Stomach (tissue), 4 donors: Measurements from ENCODE around the gene RNF213.

Source experiments
- POLR2AphosphoS5 ChIP-seq, 3 donors: sonication (generic); formaldehyde crosslinking; IDR thresholded peaks; one replicate each; pipeline ENCODE4 v1.6.1; 2016; ENCODE audit warnings: antibody characterized with exemption in 3 of 3
- TF ChIP-seq, protein P1 (sequence below), 7 experiments: fragments of 450-650 bp in 4 of 7; fragments of 200-600 bp in 3 of 7; sonication (generic) in 3 of 7; IDR thresholded peaks; one replicate each; pipeline ENCODE4 v1.5.1; 2016 to 2019; ENCODE audit warnings: antibody characterized with exemption in 7 of 7, control low read depth in 2 of 7, mild to moderate bottlenecking in 1 of 7

DNA sequence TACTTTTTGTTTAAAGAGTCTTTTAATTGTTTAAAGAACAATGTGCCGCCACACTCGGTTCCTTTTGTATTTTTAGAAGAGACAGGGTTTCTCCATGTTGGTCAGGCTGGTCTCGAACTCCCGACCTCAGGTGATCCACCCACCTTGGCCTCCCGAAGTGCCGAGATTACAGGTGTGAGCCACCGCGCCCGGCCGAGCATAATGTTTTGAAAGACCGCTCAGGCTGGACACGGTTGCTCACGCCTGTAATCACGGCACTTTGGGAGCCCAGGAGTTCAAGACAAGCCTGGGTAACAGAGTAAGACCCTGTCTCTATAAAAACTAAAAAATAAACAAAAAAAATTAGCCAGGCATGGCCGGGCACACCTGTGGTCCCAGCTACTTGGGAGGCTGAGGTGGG is 59.8 kb downstream of the RNF213 start:
- TF ChIP-seq, protein P1, sequence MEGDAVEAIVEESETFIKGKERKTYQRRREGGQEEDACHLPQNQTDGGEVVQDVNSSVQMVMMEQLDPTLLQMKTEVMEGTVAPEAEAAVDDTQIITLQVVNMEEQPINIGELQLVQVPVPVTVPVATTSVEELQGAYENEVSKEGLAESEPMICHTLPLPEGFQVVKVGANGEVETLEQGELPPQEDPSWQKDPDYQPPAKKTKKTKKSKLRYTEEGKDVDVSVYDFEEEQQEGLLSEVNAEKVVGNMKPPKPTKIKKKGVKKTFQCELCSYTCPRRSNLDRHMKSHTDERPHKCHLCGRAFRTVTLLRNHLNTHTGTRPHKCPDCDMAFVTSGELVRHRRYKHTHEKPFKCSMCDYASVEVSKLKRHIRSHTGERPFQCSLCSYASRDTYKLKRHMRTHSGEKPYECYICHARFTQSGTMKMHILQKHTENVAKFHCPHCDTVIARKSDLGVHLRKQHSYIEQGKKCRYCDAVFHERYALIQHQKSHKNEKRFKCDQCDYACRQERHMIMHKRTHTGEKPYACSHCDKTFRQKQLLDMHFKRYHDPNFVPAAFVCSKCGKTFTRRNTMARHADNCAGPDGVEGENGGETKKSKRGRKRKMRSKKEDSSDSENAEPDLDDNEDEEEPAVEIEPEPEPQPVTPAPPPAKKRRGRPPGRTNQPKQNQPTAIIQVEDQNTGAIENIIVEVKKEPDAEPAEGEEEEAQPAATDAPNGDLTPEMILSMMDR (IDR thresholded peaks at IDR 0.05): no peak
- TF ChIP-seq POLR2AphosphoS5 (IDR thresholded peaks at IDR 0.05): no peak
